ENCODE results near the gene TMOD4.

Gene TMOD4

DNA sequence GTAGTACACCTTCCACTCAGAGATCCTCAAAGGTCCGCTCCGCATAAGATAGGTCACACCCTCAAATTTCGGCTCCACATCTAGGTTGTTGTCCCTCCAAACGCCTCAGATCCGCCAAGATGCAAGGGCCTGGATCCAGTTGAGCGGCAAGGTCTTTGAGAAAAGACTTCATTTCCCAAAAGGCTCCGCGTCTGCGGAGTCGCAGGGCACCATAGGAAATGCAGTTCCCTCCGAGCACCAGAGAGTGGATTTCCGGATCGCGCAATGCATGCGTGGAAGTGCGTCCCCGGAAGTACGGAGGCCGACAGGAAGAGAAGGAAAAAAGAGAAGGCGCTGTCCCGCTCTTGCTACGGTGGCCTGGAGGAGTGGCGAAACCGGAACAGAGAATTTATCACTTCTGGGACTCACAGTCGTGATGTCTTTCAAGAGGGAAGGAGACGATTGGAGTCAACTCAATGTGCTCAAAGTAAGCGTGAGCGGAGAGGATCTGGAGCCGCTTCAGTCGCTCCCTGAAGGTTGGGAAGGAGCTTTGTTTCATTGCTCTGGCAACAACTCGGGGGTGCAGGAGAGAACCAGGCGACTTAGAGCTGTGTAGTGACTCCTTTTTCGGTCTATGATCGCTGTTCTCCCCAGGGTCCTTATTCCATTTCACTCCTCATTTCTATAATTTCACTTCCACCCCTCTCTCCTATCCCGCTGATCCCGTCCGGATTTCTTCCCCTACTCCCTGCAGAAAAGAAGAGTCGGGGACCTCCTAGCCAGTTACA, 9.9 kb downstream of the TMOD4 start, which contains the start of the genes LYSMD1 and SCNM1:
Gene LYSMD1, minus strand, starts transcription at position 165 of the 767 bp plus-strand sequence. CDS start 644 bp downstream, outside the sequence.
Gene SCNM1, plus strand, starts transcription at position 407 of the 767 bp plus-strand sequence. Its CDS starts 9 bp downstream, at position 416.
- DNase-seq (ENCODE audit: low spot score) (peak; percentile 95), ATAC-seq (ENCODE audit: low read depth) (peak; percentile 90)
- no peak for TF ChIP-seq CTCF (IDR thresholded peaks at IDR 0.05; ENCODE audit: poor library complexity, severe bottlenecking)
- Histone ChIP-seq H3K27me3 (ENCODE audit: insufficient read depth, poor library complexity, severe bottlenecking) (no peaks in the 10 kb centered on the region), H3K9me3 (ENCODE audit: severe bottlenecking) (no peaks in the 10 kb centered on the region), H3K27ac (ENCODE audit: poor library complexity, severe bottlenecking) (peak within 1 kb of the TSS; percentile 53), H3K4me3 (ENCODE audit: severe bottlenecking) (peak within 1 kb of the TSS; percentile 61), H3K4me1 (ENCODE audit: insufficient read depth, poor library complexity, severe bottlenecking) (peaks cover 6% of the 10 kb centered on the region), H3K36me3 (ENCODE audit: low read depth) (peaks cover 24% of the 10 kb centered on the region)

- no peaks in the 10 kb centered on the region for H3K9me3 ChIP-seq (ENCODE audit: severe bottlenecking)
- H3K4me1 ChIP-seq (ENCODE audit: insufficient read depth, poor library complexity, severe bottlenecking), result peaks cover 6% of the 10 kb centered on the region
- TF ChIP-seq CTCF (IDR thresholded peaks at IDR 0.05; ENCODE audit: poor library complexity, severe bottlenecking), result no peak
- ATAC-seq (ENCODE audit: low read depth), result no peak; the same call in 1 of the 3 replicates
- peaks cover 24% of the 10 kb centered on the region for H3K36me3 ChIP-seq (ENCODE audit: low read depth)
- H3K27ac ChIP-seq (ENCODE audit: poor library complexity, severe bottlenecking), result peak overlapping the region; percentile 53
- no peaks in the 10 kb centered on the region for H3K27me3 ChIP-seq (ENCODE audit: insufficient read depth, poor library complexity, severe bottlenecking)
- no peak for DNase-seq (ENCODE audit: low spot score)
- peak overlapping the region; percentile 61 for H3K4me3 ChIP-seq (ENCODE audit: severe bottlenecking)
Measured at GRCh38 chr1:151165281-151165737, 10.5 kb downstream of the TMOD4 start.

GRCh38 chr1:151164732-151165280, 11.0 kb downstream of the TMOD4 start:
- no peak for TF ChIP-seq CTCF (IDR thresholded peaks at IDR 0.05; ENCODE audit: poor library complexity, severe bottlenecking)
- no peaks in the 10 kb centered on the region for H3K27me3 ChIP-seq (ENCODE audit: insufficient read depth, poor library complexity, severe bottlenecking)

DNA sequence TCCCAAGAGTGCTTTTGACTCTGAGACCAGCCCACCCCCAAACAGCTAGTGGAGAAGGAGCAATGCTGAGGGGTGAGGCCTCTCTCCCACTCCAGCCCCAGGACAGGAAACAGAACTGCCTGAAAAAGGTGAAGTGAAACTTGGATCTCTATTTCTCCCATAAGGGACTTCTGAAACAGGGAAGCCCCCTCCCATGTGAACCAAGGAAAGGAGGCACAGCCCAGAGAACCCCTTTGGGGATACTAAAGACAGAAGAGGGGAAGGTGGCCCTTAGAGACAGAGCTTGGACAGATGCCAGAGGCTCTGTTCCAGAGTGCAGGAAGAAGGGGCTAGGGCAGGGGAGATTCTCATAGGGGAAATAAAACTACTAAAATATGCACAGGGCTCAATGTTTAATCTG, 16.4 kb downstream of the TMOD4 start:
- Histone ChIP-seq H3K9me3 (ENCODE audit: severe bottlenecking) (no peaks in the 10 kb centered on the region), H3K4me1 (ENCODE audit: insufficient read depth, poor library complexity, severe bottlenecking) (no peaks in the 10 kb centered on the region), H3K36me3 (ENCODE audit: low read depth) (peaks cover 13% of the 10 kb centered on the region; the same call in 1 of the 2 replicates), H3K4me3 (ENCODE audit: severe bottlenecking) (no peak overlapping the region), H3K27ac (ENCODE audit: poor library complexity, severe bottlenecking) (no peak overlapping the region), H3K27me3 (ENCODE audit: insufficient read depth, poor library complexity, severe bottlenecking) (no peaks in the 10 kb centered on the region)
- no peak for DNase-seq (ENCODE audit: low spot score)
- TF ChIP-seq CTCF (IDR thresholded peaks at IDR 0.05; ENCODE audit: poor library complexity, severe bottlenecking), result no peak
- no peak for ATAC-seq (ENCODE audit: low read depth)

More at GRCh38 chr1:151164732-151165280, 11.0 kb downstream of the TMOD4 start:
- Histone ChIP-seq H3K4me3 (ENCODE audit: severe bottlenecking) (peak overlapping the region; percentile 61), H3K36me3 (ENCODE audit: low read depth) (peaks cover 24% of the 10 kb centered on the region), H3K4me1 (ENCODE audit: insufficient read depth, poor library complexity, severe bottlenecking) (peaks cover 6% of the 10 kb centered on the region), H3K9me3 (ENCODE audit: severe bottlenecking) (no peaks in the 10 kb centered on the region), H3K27ac (ENCODE audit: poor library complexity, severe bottlenecking) (peak overlapping the region; percentile 53)
- peak; percentile 36; the same call in 2 of the 3 replicates for ATAC-seq (ENCODE audit: low read depth)
- no peak for DNase-seq (ENCODE audit: low spot score)

Data from RWPE2 (cell line).